Measurements from ENCODE around the gene OAF. TPM values are rescaled to one million over a fixed set of nuclear protein-coding genes. Genes with fewer than 3 reads are reported as not detected.
A peak's percentile ranks its signal among the peaks of the same experiment; 100 is the strongest.

Gene OAF
- total RNA-seq, 1 donor from 2014 or later, result 183 TPM

DNA sequence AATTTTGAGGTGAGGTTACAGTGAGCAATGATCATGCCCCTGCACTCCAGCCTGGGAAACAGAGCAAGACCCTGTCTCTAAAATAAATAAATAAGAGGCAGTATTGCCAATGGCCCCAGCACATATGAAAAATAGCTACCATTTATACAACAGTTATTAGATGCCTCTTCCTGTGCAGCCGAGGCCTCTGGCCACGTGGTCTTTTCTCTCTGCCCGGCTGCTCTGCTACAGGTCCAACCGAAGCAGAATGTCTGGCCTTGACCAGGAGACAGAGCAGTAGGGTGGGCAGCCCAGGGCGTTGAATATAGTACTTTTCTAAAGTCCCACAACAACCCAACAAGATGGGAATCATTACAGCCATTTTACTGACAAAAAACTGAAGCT is 12.4 kb upstream of the OAF start:
- intact Hi-C loops (cut with DNase I), result no loop called here
- no peak for DNase-seq (ENCODE audit: low spot score)

DNA sequence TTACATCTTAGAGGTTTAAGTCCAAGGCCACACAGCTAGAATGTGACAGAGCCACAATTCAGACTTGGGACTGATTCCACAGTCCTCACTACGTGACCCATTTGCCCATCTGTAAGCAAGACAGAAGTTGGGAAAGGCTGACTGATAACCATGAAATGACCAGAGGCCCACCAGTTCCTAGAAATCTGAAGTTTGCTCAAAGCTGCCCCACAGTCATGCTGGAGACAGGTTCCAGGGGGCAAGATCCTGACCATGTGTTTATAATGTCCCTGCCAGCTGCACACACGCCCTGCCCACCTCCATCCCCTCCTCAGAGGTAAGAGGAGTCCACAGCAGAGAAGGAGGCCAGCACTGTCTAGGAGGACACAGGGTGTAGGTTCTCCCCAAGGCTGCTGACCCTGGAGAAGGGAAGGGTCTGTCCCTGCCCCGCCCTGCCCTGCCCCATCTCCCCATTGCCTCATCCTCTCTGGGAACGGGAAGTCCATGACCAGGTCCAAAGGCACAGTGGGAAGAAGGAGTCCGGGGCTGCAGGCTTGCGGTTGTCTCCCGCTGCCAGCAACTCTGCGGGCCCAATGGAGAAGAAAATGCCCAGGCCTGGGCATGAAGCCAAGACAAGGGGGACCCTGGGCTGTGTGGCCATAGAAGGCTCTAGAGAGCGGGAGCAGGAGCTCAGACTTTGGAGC is 11.9 kb upstream of the OAF start:
- ATAC-seq (no peak), DNase-seq (ENCODE audit: low spot score) (no peak)
- intact Hi-C loops (cut with DNase I), result no loop called here

More for the DNA sequence above, 12.4 kb upstream of the OAF start:
- no peak for ATAC-seq

DNA sequence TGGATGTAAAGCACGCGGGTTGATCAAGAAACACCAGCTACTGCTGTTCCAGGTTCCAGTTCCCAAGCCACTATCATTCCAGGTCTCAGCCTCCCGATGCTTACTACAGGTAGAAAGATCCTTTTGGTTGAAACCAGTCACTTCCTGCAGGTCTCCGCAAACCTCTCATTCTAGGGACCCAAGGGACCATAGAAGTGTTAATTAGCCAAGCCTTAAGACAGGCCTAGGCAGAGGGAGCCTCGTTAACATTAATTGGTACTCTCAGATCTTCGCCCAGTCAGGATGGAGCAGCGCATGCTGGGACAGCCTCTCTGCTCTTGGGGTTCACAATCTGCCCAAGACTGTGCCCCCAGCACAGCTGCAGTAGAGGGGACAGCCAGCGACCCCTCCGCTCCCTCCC is 11.2 kb upstream of the OAF start:
- DNase-seq (ENCODE audit: low spot score) (no peak), ATAC-seq (no peak)
- intact Hi-C loops (cut with DNase I), result no loop called here

- intact Hi-C loops (cut with DNase I), result no loop called here
- DNase-seq (ENCODE audit: low spot score) (no peak), ATAC-seq (no peak)
Observed at GRCh38 chr11:120200677-120201076, 10.2 kb upstream of the OAF start.

GRCh38 chr11:120201653-120202052 is 9.2 kb upstream of the OAF start:
- DNase-seq (ENCODE audit: low spot score) (no peak), ATAC-seq (no peak)
- intact Hi-C loops (cut with DNase I), result no loop called here

DNA sequence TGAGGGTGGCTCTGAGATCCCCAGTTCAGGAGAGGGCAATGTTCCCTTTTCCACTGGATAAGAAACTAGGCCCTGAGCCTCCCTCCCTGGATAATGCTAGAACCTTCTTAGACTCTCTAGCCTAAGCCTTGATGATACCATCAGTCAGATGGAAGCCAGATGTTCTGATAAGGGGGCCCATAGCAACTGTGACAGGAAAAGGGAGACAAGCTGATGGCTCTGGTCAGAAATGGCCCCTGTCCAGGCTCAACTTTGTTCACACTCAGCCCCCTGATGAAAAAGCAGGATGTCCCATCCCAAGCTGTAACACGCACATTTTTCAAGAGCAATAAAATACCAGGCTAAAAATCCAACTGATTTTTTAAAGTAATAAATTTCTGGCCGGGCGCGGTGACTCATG is 7.2 kb upstream of the OAF start:
- intact Hi-C loops (cut with DNase I), result no loop called here
- no peak for DNase-seq (ENCODE audit: low spot score)
- ATAC-seq, result no peak

GRCh38 chr11:120205596-120206161 is 5.2 kb upstream of the OAF start:
- DNase-seq (ENCODE audit: low spot score) (no peak), ATAC-seq (no peak)
- intact Hi-C loops (cut with DNase I), result no loop called here

- intact Hi-C loops (cut with DNase I), result no loop called here
- DNase-seq (ENCODE audit: low spot score), result no peak
- ATAC-seq, result no peak
Observed at GRCh38 chr11:120207512-120207911, 3.3 kb upstream of the OAF start.

DNA sequence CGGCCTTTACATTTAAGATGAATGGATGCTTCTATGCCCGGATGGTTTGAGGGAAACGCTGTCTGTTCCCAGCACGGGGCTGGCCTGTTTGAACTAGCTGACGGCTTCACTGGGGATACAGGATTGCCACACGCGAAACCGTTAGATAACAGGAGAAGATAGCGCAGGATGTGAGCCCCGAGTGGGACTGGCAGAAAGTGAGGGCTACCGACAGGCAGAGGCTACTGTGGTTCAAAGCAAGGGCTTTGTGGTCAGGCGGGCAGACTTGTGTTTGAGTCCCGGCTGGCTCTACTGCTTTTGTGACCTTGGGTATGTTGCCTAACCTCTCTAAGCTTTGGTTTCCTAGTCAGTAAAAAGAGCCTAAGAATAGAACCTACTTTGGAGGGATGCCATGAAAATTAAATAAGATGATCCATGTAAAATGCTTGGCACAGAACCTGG is 2.8 kb upstream of the OAF start:
- intact Hi-C loops (cut with DNase I), result no loop called here
- no peak for ATAC-seq
- no peak for DNase-seq (ENCODE audit: low spot score)

DNA sequence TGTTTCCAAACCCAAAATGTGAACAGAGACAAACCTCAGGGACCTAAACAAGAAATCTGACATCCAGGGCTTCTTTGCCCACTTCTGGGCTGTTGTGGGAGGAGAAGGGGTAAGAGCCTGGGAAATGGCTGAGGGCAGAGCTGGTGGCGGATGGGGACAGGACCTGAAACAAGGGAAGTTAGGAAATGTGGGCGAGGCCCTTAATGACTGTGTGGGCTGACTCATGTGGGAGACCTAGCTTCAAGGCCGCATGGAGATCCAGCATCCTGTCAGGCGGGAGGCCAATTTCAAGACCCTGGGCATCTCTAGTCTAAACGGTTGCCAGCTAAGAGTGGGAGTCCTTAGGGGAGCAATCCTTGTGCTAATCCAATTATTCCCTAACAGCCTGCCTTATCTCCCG is 2.1 kb upstream of the OAF start:
- ATAC-seq (peak; percentile 23), DNase-seq (ENCODE audit: low spot score) (no peak)
- intact Hi-C loops (cut with DNase I), result no loop called here

DNA sequence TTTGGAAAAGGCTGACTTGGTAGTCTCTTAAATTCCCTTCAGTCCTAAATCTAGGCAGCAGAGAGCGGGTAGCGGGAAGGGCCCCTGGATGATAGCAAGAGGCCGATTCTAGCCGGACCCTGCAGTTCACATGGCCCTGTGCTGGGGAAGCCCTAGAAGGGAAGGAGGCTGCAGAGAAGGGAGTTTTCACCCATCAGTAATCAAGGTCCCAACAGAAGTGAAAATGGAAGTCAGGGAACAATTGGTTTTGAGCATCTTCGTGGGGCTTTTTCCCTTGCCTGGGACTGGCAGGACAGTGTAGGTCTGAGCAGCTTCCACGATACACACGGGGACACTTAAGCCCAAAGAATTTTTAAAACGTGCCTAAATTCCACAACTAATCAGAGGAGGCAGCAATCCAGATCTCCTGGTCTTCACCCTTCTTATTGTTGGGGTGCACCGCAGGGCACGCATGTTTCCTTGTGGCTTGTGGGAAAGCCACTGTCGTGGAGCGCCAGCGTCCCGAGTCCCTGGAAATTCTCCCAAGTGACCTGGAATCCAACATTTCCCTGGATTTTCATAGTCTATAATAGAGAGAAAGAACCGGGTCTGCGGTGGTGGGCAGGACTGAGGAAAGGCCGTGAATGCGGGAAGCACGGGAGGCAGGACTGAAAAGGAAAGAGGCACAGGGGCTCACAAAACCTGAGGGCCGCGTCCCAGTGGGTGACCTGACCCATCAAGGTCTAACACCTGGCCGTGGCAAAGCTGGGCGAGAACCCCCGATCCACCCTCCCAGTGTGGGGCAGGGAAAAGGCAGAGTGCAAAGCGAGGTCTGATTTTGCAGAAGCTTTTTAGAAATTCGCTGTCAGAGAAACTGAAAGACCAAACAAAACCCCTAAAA is 846 bp upstream of the OAF start:
- ATAC-seq (peak; percentile 1), DNase-seq (ENCODE audit: low spot score) (no peak)
- intact Hi-C loops (cut with DNase I), result no loop called here

DNA sequence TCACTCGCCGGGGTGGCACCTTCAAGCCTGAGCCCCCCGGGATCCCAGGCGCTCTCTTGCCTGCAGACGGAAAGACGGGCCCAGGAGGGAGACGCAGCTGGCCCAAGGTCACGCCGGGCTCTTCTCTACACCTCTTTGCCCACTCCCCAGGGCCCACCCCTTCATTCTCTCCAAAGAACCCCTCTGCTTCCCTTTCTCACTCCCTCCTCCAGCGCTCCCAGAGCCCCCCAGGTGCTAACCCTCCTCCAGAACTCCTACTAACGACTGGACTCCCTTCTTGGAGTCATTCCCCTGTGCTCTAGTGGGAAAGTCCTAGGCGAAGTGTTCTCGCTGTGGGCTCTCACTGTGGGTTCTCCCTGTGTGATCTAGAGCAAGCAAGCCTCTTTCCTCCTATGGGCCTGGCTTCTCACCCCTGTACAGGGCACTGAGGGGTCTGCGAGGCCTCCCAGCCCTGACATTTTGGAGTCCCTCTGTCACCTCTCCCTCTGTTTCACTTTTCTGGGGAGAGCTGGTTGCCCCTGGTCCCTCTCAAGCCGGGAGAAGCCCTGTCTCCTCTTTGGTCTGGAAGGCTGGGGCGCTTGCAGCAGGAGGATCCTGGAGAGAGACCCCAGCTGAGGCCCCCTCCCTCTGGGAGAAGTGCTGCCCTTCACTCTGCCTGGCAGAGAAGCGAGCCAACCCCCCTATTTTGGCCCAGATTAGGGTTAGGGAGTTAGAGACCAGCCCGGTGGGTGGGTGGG is 858 bp downstream of the OAF start:
- DNase-seq (ENCODE audit: low spot score) (no peak), ATAC-seq (no peak)
- intact Hi-C loops (cut with DNase I), result no loop called here

GRCh38 chr11:120212259-120212878 is 1.5 kb downstream of the OAF start:
- peak; percentile 2 for ATAC-seq
- intact Hi-C loops (cut with DNase I), result no loop called here
- DNase-seq (ENCODE audit: low spot score), result no peak

DNA sequence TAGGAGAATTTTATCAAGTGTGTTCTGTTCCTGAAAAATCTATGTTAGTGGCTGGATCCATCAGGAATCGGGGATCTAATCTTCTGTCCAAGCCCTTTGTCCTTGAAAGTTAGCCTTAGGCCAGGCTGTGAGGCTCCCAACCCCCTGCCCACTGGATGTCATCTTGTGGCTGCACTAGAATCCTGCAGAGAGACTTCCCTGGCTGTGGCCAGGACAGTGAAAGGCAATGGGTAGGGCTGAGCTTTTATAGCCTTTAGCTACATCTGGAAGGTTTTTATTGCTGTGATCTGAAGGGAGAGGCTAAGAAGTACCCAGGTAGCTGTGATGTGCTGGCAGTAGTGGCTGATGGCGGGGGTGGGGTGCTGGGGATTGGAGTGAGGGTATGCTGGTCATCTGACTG is 2.1 kb downstream of the OAF start:
- intact Hi-C loops (cut with DNase I), result no loop called here
- no peak for DNase-seq (ENCODE audit: low spot score)
- ATAC-seq, result no peak

DNA sequence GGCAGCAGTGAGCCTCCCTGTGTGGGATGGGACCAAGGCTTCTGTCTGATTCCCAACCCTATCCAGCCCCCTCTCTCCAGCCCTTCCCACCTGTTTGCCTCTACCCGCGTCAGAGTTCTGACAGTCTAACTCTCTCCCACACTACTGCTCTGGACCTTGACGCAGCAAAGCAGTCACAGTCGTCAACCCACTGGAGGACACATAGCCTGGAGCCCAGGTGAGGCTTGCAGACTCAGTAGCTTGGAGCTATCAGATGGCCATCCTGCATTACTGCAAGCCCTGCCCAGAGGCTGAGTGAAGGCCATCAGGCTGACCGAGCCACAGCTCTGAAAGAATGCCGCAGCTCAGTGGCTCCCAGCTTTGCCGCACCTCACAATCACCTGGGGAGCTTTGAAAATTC is 3.7 kb downstream of the OAF start:
- ATAC-seq (no peak), DNase-seq (ENCODE audit: low spot score) (no peak)
- intact Hi-C loops (cut with DNase I), result no loop called here

DNA sequence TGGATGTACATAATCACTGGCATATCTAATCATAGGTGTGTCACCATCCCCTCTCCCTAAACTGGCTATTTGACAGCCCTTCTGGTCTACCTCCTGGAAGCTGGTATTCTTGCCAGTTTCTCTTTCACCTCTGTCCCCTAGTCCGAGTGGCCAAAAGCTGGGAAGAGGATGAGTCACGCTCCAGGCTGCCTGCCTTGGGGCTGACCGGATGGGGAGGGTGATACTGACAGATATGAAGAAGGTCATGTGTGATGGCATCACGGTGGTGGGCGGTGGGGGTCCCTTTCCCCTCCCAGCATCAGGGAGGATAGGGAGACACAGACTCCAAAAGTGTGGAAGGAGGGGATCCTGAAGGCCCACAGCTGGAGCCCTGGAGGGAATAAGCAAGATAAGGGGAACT is 4.8 kb downstream of the OAF start:
- intact Hi-C loops (cut with DNase I), result no loop called here
- DNase-seq (ENCODE audit: low spot score), result peak; percentile 77
- ATAC-seq, result peak; percentile 35

- intact Hi-C loops (cut with DNase I), result no loop called here
Observed at GRCh38 chr11:120216426-120217102, 5.7 kb downstream of the OAF start.

GRCh38 chr11:120217526-120217925 is 6.7 kb downstream of the OAF start:
- DNase-seq (ENCODE audit: low spot score) (no peak), ATAC-seq (no peak)
- intact Hi-C loops (cut with DNase I), result no loop called here

More at GRCh38 chr11:120216426-120217102, 5.7 kb downstream of the OAF start:
- ATAC-seq (no peak), DNase-seq (ENCODE audit: low spot score) (no peak)
